Muscle of arm (tissue), 12 donors: ENCODE results near the gene ZC3HAV1. TPM values are rescaled to one million over a fixed set of nuclear protein-coding genes. Genes with fewer than 3 reads are reported as not detected.
"Not testable (repeated sequence)": the region's sequence is repeated elsewhere in the genome, so short reads cannot be mapped to it uniquely, and the experiment has no call there.

Experiments
- DNase-seq: peaks from one replicate; pipeline ENCODE4 v3.0.0-alpha.2; 2013
- polyA plus RNA-seq, 12 donors: library from polyadenylated mRNA; unstranded; fragments of 120-200 nt; gene quantifications; one replicate each; pipeline ENCODE4 v1.2.1, GENCODE V29; 2013; ENCODE audit not compliant: insufficient read length in 12 of 12

The ZC3HAV1 gene
- polyA plus RNA-seq, 12 donors, result 9.7 to 22.8 (median 12.3) TPM; not detected in 1

DNA sequence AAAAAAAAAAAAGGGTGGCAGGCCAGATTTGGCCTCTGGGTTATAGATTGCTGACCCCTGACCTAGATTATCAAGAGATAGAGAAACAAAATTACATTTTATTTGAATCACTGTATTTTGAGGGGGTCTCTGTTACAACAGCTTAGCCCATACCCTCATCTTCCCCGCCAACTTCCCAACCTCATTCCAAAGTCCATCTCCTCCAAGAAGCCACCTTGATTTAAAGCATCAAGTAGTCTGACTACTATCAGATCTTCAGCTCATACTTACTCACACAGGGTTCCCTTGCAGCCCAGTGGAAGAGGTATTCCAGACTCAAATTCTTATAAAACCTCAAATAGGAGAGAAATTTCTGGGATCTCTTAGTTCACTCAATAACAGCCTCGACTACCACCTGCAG is 20.4 kb downstream of the ZC3HAV1 start:
- DNase-seq, result no peak

DNA sequence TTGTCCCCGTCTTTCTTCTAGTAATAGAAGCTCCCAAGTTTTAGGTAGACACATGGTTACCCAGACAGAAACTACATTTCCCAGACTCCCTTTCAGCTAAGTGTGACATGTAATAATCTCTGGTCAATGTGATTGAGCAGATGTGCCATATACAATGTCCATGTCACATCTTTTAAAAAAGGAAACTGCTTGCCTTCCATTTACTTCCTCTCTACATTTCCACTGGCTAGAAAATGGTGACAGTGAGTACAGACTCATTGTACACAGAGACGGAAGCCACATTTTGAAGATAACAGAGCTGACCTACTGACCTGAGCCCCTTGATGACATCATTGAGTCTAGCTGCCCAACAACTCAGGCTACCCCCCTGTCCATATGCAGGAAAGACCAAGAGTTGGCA is 21.3 kb downstream of the ZC3HAV1 start:
- no peak for DNase-seq

DNA sequence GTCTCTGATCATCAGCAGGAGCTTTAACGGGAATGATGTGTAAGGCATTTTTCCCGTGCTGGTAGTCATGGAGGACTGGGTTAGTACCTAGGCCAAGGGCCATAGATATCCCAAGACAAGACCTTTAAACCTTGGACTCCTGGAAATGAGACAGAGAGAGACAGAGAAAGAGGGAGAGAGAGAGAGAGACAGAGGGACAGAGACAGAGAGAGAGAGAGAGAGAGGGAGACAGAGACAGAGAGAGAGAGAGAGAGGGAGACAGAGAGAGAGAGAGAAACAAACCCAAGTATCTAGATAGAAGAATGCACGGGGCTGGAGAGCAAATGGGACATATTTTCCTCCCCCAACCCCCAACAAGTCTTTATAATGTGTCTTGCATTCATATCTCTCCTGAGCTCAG is 22.3 kb downstream of the ZC3HAV1 start:
- DNase-seq, result no peak

DNA sequence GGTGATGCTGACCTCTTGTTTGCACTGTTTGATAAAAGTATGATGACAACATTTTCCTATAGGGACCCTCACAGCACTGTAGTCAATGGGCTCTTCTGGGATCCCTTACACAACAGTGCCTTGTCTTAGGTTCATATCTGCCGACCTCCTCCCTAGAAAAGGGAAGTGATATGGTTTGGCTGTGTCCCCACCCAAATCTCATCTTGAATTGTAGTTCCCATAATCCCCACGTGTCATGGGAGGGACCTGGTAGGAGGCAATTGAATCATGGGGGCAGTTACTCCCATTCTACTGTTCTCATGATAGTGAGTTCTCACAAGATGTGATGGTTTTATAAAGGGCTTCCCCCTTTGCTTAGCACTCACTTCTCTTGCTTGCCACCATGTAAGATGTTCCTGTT is 23.1 kb downstream of the ZC3HAV1 start:
- DNase-seq, result no peak

DNA sequence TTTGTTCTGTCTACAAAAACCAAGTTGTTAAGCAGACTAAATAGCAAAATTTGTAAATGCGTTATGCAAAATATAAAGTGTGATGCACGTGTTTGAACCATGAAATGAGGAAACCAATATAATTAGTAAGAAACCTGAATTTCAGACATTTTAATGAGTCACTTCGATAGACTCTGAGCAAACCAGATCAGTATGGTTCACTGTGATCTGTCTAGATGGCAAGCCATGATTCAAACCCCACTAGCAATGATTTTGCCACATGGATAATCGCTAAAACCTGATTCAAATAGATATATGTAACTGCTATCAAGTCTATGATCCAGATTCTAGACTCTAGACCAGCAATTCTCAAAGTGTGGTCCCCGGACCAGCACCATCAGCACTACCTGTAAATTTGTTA is 24.8 kb downstream of the ZC3HAV1 start:
- no peak for DNase-seq

DNA sequence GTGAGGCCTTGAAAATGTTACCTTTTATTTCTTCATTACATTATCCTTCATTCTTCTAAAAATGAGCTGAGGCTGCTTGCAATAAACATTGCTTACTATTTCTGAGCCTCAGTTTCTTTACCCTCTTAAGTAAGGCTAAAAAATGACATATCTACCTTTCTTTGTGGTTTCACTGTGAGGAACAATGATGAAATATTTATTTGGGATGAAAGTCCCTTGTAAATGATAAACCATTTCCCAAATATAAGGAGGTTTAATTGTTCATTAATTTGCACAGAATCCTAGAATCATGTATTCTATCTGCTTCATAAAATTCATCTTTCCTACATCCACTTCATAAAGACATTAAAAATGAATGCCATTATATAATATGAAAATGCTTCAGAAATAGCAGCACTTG is 27.9 kb downstream of the ZC3HAV1 start:
- DNase-seq, result no peak

DNA sequence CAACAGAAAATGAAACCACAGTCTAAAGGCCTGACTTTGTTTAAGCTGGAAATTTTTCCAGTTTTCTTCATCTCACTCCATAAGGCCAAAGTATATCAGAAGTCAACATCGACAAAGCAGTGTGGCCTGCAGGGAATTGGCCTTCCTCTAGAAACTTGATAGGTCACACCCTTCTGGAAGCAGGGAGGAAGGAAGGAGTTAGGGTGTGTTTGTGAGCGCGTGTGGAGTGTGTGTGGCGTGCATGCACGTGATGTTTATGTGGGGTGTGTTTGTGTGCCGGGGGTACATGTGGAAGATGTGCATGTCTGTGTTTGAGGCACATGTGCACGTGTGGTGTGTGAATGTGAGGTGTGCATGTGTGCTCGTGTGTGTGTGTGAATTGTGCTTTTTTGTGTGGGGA is 28.6 kb downstream of the ZC3HAV1 start:
- no peak for DNase-seq

DNA sequence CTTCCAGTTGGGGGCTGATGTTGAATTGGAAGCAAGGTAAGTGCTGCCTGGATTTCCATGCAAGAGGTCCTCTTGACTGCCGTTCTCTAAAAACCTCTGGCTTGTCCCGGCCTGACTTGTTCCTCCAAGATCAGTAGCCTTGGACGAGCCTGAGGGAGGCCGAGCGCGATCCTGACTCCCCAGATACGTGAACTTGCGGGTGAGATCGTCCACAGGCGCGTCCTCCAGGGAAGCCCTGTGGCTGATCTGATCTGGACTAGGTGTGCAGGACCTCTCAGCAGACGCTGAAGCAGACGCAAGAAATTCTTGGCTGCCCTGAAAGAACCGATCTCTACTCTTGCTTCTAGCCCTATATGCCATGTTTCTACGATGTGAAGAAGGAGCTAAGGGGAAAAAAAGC is 29.7 kb downstream of the ZC3HAV1 start:
- no peak for DNase-seq

DNA sequence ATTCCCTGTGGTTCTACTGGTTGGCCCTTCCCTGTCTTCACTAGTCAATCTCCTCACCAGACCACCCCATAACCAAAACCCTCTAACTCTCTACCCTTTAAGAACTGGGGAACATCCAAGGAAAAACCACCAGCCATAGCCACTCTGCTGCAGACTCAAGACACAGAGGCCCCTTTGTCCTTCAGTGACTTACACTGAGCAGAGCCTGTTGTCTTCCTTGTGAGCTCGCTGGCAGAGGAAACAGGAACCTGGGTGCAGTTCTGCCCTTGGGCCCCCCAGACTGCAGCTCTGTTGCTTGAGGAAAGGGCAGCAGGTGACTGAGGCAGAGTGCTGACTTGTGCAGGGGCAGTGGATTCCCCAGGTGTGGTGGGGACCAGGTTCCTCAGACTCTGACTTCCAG is 30.6 kb downstream of the ZC3HAV1 start:
- DNase-seq, result no peak

DNA sequence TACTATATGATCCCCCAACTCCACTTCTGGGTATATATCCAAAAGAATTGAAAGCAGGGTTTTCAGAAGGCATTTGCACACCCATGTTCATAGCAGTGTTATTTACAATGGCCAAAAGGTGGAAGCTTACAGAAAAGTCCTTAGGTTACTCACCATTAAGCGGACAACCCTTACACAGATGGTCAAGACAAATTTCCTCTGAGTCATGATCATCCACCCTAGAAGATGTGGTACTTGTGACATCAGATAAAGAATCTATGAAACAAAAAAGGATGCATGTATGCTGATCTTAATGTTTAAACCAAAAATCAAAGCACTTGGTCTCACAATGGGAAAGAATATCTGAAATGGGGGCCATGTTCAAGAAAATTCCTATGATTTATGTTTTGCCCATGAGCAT is 31.1 kb downstream of the ZC3HAV1 start:
- no peak for DNase-seq

DNA sequence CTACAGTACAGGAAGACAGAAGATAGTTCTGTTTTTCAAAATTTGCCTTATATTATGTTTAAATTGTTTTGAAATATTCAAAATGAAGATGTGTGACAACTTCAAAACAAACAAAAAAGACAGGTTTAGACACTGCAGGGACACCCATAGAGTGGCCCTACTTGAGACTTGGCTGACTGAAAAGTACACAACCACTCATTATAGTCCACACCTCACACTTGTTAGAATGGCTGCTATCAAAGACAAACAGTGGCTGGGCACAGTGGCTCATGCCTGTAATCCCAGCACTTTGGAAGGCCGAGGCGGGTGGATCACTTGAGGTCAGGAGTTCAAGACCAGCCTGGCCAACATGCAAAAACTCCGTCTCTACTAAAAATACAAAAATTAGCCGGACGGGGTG is 31.8 kb downstream of the ZC3HAV1 start:
- DNase-seq, result not testable (repeated sequence)

DNA sequence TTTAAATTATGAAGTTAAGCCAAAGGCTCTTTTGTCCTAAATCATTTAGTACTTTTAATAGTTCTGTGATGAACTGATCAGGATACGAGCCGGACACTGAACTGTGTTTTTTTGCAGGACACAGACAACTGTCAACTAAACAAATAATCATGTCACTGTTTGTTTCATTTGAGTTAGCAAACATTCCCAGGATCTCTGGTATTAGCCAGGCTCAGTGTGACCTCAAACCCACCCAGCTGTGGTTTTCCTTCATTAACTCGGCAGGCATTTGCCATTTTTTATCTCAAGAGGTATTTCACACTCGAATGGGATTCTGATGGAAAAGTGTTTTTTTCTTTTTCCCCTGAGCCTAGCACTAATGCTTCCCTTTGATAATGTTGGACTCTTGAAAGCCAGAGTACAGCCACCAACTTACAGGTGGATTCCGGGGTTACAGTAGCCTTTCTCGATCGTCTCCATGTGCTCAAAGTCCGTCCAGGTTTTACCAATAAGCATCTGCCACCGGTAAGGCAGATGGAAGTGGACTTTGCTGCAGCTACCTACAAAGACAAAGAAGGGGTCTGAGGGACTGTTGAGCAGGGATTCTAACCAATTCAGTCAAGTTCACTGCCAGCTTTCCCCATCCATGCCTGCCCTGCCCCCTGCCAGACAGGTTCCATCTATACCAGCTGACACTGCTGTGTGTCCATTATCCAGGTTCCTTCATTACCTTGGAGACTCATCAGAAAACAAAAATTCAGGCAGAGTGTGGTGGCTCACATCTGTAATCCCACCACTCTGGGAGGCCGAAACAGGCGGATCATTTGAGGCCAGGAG is 33.4 kb downstream of the ZC3HAV1 start:
- DNase-seq, result no peak

DNA sequence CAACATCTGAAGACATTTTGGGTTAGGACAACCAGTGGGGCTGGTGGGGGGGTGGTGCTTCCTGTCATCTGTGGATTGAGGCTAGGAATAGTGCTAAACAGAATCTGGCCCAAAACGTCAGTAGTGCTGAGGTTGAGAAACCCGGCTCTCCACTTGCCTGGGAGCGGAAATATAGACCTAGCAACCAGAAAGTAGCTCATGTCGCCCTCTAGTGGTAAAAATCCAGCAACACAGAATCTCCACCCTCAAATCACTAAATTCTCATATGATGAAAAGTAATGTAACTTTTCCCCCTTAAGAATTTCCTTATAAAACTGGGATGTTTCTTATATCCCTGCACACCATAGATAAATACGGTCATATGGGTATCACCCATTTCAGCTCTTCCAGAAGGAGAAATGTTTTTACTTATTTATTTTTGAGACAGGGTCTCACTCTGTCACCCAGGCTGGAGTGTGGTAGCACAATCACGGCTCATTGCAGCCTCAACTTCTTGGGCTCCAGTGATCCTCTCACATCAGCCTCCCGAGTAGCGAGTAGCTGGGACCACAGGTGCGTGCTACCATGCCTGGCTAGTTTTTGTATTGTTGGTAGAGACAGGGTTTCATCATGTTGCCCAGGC is 34.4 kb downstream of the ZC3HAV1 start:
- peak; percentile 87 for DNase-seq

DNA sequence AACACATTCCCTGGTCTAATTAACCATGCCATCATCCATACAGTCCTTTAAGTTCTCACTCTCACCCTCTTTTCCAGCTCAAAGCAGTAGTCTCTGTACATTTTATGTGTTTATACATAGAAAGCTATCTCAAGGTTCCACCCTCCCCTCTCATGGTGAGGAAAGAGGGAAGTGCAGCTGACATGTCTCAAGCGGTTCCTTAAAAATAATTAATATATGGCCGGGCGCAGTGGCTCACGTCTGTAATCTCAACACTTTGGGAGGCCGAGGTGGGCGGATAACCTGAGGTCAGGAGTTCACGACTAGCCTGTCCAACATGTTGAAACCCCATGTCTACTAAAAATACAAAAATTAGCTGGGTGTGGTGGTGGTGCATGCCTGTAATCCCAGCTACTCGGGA is 36.7 kb downstream of the ZC3HAV1 start:
- DNase-seq, result no peak

DNA sequence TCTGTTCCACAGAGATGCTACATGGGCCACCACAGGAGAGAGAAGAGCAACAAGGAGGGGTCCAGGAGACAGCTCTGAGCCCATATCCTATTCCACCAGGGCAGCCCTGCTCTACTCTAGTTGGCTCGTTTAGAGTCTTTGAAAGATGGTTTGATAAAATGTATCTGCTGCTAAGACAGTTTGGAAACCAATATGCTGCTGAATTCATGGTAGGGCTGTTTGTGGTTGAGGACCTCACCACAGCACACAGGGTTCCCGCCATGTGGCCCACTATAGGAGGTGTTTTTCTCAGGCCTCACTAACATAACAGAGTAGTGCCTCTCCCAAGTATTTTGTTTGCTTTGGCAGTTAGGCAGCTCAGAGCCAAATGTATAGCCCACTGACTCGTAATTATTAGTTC is 37.8 kb downstream of the ZC3HAV1 start:
- no peak for DNase-seq

DNA sequence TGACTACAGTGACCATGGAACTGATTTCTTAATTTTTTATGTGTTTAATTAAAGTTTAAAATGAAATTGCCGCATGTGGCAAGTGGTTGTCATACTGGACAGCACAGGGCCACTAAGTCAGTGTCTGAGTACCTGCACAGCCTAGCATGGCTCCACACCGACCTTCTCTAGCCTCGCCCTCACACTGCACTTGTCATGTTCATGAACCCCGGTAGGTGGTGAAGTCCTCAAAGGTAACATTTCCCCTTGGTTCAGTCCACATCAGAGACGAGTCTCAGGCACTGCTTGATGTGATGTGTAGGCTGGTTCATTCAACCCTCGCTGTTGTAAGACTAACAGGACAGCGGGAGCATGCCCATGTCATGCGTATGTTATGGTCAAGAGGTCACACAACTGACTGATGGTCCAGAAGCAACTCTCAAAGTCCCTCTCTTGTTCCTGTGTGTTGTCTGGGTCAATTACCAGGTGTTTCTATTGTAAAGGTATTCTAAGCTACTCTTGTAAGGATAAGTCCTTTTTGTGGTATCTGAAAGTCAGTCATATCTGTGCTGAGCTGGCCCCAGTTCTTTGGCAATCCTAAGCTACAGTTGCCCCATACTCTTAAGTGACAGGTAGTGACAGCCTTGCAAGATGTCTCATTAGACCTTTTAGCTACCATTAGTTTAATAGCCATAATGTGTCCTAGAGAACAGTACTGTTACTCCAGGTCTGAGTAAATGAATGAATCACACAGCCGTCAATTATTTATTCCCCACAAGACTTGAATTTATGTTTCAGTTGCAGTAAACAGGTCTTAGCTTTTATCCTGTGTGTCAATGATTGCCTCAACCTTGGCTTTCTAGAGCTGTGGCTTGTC is 40.7 kb downstream of the ZC3HAV1 start:
- DNase-seq, result no peak

DNA sequence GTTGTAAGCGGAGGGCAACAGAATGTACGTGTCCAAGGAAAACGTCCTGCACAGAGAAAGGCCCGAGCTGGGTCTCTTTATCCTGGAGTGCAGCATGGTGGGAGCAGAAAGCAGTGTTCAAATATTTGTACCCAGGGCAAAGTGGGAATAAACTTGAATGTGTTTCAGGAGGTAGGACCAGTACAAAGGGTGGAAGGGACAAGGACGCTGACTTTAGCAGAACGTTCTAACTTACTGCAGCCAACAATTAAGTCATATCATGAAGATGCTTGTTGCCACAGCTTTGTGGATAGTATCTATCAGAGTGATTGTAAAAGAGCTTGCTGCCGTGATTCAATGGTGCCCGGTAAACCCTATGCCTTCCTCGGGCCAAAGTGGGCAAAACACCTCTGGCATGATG is 43.2 kb downstream of the ZC3HAV1 start:
- DNase-seq, result no peak

DNA sequence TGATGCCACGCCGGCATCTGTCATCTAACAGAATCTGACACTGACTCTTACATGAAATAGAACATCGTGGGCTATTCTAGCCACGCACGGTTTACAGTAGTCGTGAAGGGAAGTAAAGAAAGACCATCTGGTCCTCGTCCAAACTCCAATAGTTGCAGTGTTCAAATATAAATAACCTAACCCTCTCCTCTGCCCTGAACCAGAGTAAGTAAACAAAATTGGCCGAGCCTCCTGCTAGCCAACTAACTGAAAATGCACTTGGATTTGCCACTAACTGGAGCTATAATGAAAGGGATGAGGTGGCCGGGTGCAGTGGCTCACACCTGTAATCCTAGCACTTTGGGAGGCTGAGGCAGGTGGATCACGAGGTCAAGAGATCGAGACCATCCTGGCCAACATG is 44.2 kb downstream of the ZC3HAV1 start:
- no peak for DNase-seq

DNA sequence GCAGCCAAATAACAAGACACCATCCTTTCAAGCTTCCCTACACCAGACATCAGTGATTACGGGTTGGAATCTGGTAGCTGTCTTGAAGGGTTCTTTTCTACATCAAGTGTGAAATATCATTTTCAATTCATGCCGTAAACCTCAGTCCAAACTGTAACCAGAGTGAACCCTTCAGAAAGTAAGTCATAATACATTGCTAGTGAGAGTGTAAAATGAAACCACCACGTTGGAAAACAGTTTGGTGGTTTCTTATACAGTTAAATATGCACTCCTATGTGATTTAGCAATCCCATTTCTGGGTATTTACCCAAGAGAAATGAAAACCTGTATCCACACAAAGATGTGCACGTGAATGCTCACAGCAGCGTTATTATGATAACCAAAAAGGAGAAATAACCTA is 48.1 kb downstream of the ZC3HAV1 start:
- DNase-seq, result no peak

DNA sequence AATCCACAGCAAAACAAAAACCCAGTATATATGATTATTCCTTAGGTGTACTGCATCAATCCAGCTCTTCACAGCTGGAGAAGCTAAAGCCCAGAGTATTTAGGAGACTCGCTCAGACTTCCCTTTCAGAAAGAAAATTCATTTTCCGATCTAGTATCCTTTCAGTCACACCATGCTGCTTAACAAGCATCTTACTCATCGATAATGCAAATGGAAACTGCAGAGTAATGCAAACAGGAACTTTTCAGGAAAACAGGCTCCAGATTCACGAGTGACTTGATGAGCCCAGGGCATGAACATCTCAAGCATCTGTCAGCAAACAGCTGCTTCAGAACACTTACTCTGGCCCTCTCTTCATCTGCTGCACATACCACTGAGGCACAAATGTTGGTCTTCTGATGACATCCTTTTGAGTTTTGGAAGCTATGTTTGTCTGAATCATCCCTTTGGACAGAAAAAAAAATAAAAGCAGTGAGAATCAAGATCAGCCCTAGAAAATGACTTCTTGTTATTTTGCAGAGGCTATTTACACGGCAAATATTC is 48.8 kb downstream of the ZC3HAV1 start:
- DNase-seq, result no peak

DNA sequence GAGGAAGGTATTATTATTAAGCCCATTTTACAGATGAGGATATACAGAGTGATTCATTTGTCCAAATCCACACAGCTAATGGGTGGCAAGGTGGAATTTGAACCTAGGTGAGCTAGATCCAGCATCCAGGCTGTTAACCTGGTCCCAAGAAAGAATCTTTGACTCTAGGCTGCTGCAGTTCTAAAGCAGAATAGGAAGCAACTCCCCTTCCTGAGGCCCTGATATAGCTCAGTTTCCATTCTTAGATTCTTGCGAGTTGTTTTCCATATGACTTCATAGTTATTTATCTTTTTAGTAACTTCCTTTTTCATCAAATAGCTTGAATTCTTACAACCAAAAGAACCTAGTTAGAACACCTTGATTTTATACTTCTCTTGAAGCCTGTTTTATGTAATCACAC is 49.6 kb downstream of the ZC3HAV1 start:
- DNase-seq, result no peak

DNA sequence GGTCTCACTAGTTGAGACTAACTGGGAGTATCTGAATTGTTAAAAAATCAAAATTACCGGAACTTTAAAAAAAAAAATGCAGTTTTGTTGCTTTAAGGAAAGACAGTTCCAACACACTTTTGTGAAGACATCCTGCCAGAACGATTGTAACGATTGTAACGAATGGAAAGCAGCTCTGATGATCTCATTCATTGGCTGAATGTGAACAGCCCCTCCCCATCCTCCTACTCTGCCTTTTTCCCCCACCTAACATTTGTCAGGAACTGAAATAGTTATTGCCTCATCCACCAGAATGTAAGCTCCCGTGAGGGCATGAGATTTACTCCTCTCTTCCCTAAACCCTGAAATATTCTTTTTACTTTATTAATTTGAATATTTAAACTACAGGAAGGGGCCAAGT is 50.6 kb downstream of the ZC3HAV1 start:
- DNase-seq, result peak; percentile 85

DNA sequence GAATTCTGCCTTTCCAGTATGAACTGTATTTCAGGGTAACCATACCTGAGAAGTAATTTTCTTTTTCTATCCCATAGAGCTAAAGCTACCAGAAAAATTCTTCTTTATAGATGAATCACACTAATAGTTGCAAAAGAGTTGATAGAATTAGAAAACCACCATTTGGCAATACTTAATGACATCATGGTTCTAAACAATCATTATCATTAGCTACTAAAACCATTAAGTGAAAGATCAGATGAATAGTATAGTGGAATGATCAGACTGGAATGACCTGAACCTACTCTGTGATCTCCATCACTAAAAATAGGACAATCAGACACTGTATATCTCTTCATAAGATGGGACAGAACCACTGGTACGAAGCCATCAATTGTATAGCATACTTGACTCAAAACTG is 53.8 kb downstream of the ZC3HAV1 start:
- DNase-seq, result no peak
